ENCODE measurements around the gene FAM98A. TPM values are rescaled to one million over a fixed set of nuclear protein-coding genes. Genes with fewer than 3 reads are reported as not detected.
A peak's percentile ranks its signal among the peaks of the same experiment; 100 is the strongest.

Gene FAM98A
- total RNA-seq, 1 experiment from 2014 or later, result 70.9 TPM

DNA sequence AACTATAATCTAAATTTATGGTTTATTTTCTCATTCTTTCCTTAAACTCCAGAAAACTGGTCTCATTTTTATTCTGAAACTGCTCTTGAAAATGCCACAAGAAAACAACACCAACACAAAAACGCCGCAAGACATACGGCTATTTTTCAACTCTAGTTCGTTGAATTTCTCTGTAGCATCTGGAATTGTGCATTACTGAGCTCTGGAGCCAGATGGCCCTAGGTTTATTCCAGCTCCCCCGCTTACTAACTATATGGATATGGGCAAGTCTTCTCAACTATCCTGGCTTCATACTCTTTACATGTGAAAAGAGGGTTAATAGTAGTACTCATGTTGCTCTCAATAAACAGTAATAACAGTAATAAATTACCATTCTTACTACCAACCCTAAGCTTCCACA lies 19.9 kb downstream of the FAM98A start:
- TF ChIP-seq, protein P1, sequence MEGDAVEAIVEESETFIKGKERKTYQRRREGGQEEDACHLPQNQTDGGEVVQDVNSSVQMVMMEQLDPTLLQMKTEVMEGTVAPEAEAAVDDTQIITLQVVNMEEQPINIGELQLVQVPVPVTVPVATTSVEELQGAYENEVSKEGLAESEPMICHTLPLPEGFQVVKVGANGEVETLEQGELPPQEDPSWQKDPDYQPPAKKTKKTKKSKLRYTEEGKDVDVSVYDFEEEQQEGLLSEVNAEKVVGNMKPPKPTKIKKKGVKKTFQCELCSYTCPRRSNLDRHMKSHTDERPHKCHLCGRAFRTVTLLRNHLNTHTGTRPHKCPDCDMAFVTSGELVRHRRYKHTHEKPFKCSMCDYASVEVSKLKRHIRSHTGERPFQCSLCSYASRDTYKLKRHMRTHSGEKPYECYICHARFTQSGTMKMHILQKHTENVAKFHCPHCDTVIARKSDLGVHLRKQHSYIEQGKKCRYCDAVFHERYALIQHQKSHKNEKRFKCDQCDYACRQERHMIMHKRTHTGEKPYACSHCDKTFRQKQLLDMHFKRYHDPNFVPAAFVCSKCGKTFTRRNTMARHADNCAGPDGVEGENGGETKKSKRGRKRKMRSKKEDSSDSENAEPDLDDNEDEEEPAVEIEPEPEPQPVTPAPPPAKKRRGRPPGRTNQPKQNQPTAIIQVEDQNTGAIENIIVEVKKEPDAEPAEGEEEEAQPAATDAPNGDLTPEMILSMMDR (conservative IDR thresholded peaks at IDR 0.05), result no peak
- WGBS (ENCODE audit: extremely low coverage, insufficient read length, low lambda C conversion rate), result no CpG with 5 or more reads among the region's 5 CpGs

More for the DNA sequence above, 19.9 kb downstream of the FAM98A start:
- Histone ChIP-seq H4K91ac (ENCODE audit: insufficient read length, low read depth, low read length) (no peak overlapping the region), H4K5ac (ENCODE audit: insufficient read length, low read depth, low read length) (no peak overlapping the region), H3T11ph (ENCODE audit: low read length) (no peak overlapping the region), H3K23me2 (ENCODE audit: insufficient read length, low read depth, low read length, poor library complexity, severe bottlenecking) (no peaks in the 10 kb centered on the region), H3K56ac (ENCODE audit: insufficient read length, low read depth, low read length) (no peak overlapping the region), H2AK5ac (ENCODE audit: insufficient read length, low read length) (no peak overlapping the region), H4K20me1 (ENCODE audit: control insufficient read depth, insufficient read depth, insufficient read length) (no peaks in the 10 kb centered on the region), H2AFZ (ENCODE audit: low read length) (no peak overlapping the region), H3K4me1 (ENCODE audit: insufficient read depth, low read length) (peaks cover 2% of the 10 kb centered on the region; the same call in 1 of the 2 replicates), H3K9me3 (ENCODE audit: control insufficient read depth, low read depth, low read length) (no peaks in the 10 kb centered on the region), H3K4me2 (ENCODE audit: insufficient read depth, insufficient read length, low read length) (no peak overlapping the region), H3K27me3 (ENCODE audit: insufficient read depth, low read length) (no peaks in the 10 kb centered on the region), H2BK12ac (ENCODE audit: insufficient read length, low read depth, low read length) (no peak overlapping the region), H3K18ac (ENCODE audit: insufficient read length, low read depth, low read length) (no peak overlapping the region), H3K27ac (ENCODE audit: insufficient read length, low read depth, low read length) (no peak overlapping the region), H2BK5ac (ENCODE audit: insufficient read length, low read length) (no peak overlapping the region), H2BK15ac (ENCODE audit: low read depth, low read length) (no peak overlapping the region), H3K79me1 (ENCODE audit: insufficient read depth, low read depth, low read length, poor library complexity, severe bottlenecking) (peaks cover 3% of the 10 kb centered on the region), H3K79me2 (ENCODE audit: insufficient read depth, low read length) (no peaks in the 10 kb centered on the region), H3K14ac (ENCODE audit: insufficient read depth, low read length) (no peak overlapping the region), H2BK120ac (ENCODE audit: low read depth, low read length, poor library complexity, severe bottlenecking) (no peak overlapping the region), H2BK20ac (ENCODE audit: low read depth, low read length, poor library complexity, severe bottlenecking) (no peak overlapping the region), H3K4ac (ENCODE audit: low read depth, low read length) (no peak overlapping the region), H3K23ac (ENCODE audit: insufficient read length, low read depth, low read length) (no peak overlapping the region), H3K9ac (ENCODE audit: extremely low read depth, insufficient read length, low read length) (no peak overlapping the region), H4K8ac (replicated peaks; ENCODE audit: insufficient read length, low read depth, low read length) (no peak overlapping the region)
- H3K36me3 Mint-ChIP-seq (ENCODE audit: insufficient read depth in 1 of 3, low read depth in 3 of 3), result peaks cover 0 to 8% (median under 1%) of the 10 kb centered on the region in 3 experiments; a peak in 2 of 7 replicates
- no peaks in the 10 kb centered on the region for H3K9me3 Mint-ChIP-seq
- DNase-seq, result no peak
- H3K4me1 Mint-ChIP-seq, result peaks cover 41 to 46% of the 10 kb centered on the region in 2 experiments
- no peaks in the 10 kb centered on the region for H3K27me3 Mint-ChIP-seq (ENCODE audit: low read depth)
- H3K4me3 Mint-ChIP-seq, result no peak overlapping the region
- 0 out of 7 replicates have a peak overlapping the region, but pooled peaks of 1 of the 3 experiments have one; percentile 26 for H3K27ac Mint-ChIP-seq
